ENCODE measurements around the gene TRIM7.
A peak's percentile ranks its signal among the peaks of the same experiment; 100 is the strongest.

TRIM7 gene

GRCh38 chr5:181170237-181170825 is 34.7 kb downstream of the TRIM7 start:
- no peak for DNase-seq

GRCh38 chr5:181169459-181170236 is 35.3 kb downstream of the TRIM7 start:
- DNase-seq, result peak; percentile 69

GRCh38 chr5:181168595-181169118 is 36.3 kb downstream of the TRIM7 start:
- DNase-seq, result no peak

GRCh38 chr5:181167814-181168488 is 37.0 kb downstream of the TRIM7 start:
- DNase-seq, result no peak

- no peak for DNase-seq
Measured at GRCh38 chr5:181166812-181167733, 37.9 kb downstream of the TRIM7 start.

- DNase-seq, result no peak
Measured at GRCh38 chr5:181164076-181164952, 40.7 kb downstream of the TRIM7 start.

GRCh38 chr5:181163487-181164075 is 41.4 kb downstream of the TRIM7 start:
- DNase-seq, result no peak

GRCh38 chr5:181161534-181162175 is 43.3 kb downstream of the TRIM7 start:
- no peak for DNase-seq

GRCh38 chr5:181160755-181161533 is 44.1 kb downstream of the TRIM7 start:
- peak; percentile 61 for DNase-seq

GRCh38 chr5:181160152-181160754 is 44.7 kb downstream of the TRIM7 start:
- peak; percentile 34 for DNase-seq

GRCh38 chr5:181159286-181160151 is 45.5 kb downstream of the TRIM7 start:
- DNase-seq, result peak; percentile 89

GRCh38 chr5:181158869-181159268 is 46.1 kb downstream of the TRIM7 start:
- no peak for DNase-seq

GRCh38 chr5:181156758-181157157 is 48.2 kb downstream of the TRIM7 start:
- no peak for DNase-seq

- DNase-seq, result no peak
Measured at GRCh38 chr5:181153814-181154213, 51.2 kb downstream of the TRIM7 start.

- DNase-seq, result no peak
Measured at GRCh38 chr5:181152406-181152805, 52.6 kb downstream of the TRIM7 start.

- DNase-seq, result no peak
Measured at GRCh38 chr5:181151146-181151545, 53.9 kb downstream of the TRIM7 start.

GRCh38 chr5:181149806-181150733 is 54.9 kb downstream of the TRIM7 start:
- DNase-seq, result no peak

Data from femur (tissue), 1 donor.